Activated effector memory CD4-positive, alpha-beta T cell treated with anti-CD3 and anti-CD28 coated beads, Interleukin-2, amount 50 U/mL, for 16 hours (primary cell): ENCODE data around the gene ANKMY1.

Experiments used
- DNase-seq: peaks from one replicate; pipeline ENCODE4 v3.0.0-alpha.2; 2020

The ANKMY1 gene

DNA sequence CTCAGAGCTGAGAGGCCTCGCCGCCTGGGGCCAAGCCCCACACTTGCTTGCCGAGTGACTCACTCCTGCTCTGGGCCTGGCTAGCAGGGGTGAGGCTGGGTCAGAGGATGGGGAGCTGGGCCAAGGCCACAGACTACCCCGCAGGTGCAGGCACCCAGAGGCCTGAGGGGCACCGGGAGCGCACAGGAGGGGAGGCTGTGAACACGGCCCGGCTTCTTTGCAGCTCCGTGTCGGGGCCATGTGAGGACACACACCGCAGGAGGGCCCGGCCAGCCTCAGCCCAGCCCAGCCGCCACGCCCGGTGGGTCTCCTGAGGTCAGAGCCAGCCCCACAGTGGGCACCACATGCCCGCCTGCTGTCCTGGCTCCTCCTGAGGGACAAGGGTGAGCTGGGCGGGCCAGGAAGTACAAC is 113.9 kb downstream of the ANKMY1 start:
- DNase-seq, result no peak

GRCh38 chr2:240442891-240443715 is 114.7 kb downstream of the ANKMY1 start:
- DNase-seq, result no peak

- DNase-seq, result no peak
These were observed 115.8 kb downstream of the ANKMY1 start for GRCh38 chr2:240441993-240442411.

GRCh38 chr2:240441326-240441992 is 116.3 kb downstream of the ANKMY1 start:
- no peak for DNase-seq

DNA sequence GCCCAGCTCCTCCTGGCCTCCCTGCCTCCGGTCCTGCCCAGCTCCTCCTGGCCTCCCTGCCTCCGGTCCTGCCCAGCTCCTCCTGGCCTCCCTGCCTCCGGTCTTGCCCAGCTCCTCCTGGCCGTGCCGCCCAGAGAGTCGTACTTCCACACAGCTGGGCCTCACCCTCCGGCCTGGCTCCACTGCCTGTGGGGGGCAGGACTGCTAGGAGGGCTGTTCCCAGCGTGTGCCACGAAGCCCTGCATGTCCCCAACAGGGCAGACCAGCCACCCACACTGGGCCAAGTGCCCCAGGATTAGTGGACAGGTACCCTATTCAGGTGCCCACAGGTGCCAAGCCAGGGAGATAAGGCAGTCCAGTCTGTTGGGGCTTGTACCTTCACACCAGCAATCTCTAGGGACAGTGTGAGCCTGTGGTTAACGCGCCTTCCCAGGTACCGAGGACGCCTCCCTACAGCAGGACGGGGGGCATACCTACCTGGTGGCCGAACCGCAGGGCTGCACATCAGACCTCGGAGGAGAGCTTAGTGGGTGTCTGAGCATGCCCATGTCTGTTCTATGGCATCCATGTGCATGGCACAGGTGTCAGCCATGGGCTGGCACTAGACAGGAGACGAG is 117.0 kb downstream of the ANKMY1 start:
- no peak for DNase-seq

DNA sequence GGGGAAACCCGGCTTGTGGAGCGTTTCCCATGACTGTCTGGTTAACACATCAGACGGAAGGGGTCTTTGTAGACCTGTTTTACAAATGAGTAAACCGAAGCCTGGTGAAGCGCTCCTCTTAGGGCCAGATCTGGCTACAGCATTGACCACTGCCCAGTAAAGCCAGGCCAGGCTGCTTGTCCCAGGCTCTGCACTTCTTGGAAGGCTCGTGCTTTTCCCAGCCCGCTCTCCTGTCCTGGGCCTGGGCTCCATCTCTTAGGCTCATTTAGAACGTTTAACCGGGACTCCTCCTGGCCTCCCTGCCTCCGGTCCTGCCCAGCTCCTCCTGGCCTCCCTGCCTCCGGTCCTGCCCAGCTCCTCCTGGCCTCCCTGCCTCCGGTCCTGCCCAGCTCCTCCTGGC is 117.5 kb downstream of the ANKMY1 start:
- no peak for DNase-seq

DNA sequence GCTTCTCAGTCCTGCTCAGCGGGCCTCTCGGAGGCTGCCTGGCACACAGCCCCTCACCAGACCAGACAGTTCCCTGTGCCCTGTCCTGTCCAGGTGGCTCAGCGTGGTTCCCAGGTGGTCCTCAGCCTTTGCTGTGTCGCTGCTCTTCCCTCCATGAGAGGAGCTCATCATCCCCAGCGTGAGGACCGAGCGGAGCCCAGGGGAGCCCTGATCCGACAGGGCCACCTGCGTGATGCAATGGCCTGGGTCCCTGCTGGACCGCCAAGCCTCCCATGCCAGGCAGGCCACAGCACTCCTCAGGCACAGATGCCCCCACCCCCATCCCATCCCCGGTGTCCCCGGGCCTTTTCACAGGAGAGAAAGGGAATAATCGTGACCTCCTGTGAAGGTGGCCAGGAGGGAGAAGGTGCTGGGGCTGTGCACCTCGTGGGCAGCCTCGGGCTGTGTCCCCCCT is 118.1 kb downstream of the ANKMY1 start:
- DNase-seq, result no peak

DNA sequence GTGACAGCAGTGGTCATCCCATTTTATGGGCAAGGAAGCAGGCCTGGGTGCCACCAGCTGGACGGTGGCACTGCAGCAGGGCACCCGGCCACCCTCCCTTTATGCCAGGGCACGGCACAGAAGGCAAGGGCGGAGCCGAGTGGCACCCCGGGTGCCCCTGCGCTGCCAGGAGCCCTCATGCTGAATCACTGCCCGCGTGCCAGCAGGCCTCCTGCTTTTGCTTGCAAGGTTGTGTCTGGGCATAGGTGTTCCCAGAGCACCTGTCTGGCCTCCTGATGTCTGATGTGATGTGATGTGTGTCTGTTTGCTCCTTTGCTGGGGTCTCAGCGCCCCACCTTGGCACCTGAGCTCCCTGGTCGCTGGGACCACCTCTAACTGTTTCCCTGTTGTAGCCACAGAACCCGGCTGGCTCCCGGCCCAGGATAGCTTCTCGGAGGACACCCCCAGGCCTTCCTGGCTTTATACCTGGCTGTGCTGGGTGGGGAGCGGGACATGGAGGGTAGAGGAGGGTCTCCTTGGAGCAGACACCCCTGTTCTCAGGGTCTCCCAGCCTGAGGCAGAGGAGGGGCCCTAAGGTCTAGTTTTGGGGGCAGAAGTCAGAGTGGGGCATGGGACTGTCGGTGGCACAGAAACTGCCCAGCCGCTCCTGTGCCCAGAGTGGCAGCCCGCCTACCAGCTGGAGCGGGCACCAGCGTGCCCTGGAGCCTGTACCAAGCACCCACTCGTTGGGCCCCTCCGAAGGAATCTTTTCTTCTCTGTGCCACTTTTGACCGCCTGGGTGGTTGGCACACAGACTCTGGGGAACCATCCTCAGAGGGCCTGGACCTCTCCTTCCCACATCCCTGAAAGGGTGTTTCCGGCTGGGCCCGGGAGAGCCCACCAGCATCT is 118.7 kb downstream of the ANKMY1 start:
- DNase-seq, result no peak

DNA sequence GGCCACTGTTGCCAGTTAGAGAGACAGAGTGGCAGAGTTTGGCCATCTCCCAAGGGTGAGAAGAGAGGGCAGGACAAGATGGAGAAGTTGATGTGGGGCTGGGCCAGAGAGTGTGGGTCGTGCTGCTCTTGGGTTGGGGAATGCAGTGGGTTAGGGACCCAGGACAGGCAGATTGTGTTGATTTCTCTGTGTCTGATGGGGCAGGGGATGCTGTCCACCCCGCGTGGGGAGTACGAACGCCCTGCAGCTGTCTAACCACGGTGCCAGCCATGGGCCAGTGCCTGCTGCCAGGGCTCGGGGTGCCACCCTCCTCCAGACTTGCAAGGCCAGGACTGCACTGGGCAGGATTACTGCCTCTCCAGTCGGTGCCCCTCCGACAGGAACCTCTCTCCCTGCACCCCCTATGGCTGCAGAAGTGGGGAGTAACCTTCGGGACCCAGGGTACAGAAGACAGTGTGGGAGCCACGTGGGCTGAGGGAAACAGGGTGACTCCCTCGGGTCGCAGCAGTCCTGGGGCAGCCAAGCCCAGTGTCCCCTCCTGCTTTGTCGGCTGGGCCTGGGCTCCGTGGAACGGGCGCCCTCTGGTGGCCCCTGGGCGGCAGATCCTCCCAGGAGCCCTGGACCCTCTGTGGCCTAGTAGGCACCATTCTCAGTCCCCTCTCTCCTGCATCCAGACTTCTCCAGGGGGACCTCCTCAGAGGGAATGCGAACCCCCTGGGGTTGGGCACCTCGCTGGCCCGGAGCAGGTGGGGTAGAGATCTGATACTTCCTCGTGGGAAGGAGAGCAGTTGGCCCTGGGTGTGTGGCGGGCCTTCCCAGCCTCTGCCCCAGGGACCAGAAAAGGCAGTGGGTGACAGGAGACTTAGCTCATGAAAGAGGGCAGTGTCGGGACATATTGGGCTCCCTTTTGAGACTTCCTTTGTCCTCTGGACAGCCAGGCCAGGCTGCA is 119.7 kb downstream of the ANKMY1 start:
- peak; percentile 89 for DNase-seq

GRCh38 chr2:240437551-240437860 is 120.3 kb downstream of the ANKMY1 start:
- DNase-seq, result no peak

- no peak for DNase-seq
These were observed 120.9 kb downstream of the ANKMY1 start for GRCh38 chr2:240436683-240437550.

DNA sequence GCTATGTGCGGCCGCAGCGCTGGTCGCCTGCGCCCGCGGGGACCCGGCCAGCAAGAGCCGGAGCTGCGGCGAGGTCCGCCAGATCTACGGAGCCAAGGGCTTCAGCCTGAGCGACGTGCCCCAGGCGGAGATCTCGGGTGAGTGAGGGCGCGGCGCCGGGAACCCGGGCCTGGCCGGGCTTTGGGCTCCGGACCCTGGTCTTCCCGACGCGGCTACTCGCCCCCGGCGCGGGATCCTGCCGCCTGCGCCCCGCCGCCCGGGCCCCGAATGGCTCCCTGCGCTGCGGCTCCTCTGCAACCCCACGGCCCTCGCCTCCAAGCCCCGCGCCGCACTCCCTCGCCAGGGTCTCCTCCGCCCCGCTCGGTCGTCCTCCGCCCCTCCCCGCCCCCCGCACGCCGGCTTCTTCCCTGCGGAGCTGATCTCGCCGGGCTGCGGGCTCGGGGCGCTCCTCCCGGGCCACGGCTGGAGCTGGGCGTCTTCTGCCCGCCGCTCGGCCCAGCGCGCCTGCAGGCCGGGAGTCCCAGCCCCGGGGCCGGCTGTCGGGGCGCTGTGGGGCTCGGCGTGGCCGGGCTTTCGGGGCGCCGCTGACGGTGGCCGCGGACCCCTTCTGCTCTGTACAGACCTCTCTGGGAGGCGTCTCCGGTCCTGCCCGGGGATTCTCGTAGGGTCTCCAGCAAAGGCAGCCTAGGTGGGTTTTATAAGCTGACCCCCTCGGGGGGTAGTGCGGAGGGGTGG is 121.7 kb downstream of the ANKMY1 start:
- DNase-seq, result no peak

- DNase-seq, result peak; percentile 84
These were observed 122.3 kb downstream of the ANKMY1 start, which contains the start of gene GPC1 for GRCh38 chr2:240435457-240435947. GPC1 (plus strand) TSS chr2:240435663; CDS start chr2:240435919, 256 bp downstream.

GRCh38 chr2:240434728-240435456 is 122.9 kb downstream of the ANKMY1 start:
- peak; percentile 96 for DNase-seq

GRCh38 chr2:240433973-240434727 is 123.6 kb downstream of the ANKMY1 start:
- DNase-seq, result peak; percentile 65

DNA sequence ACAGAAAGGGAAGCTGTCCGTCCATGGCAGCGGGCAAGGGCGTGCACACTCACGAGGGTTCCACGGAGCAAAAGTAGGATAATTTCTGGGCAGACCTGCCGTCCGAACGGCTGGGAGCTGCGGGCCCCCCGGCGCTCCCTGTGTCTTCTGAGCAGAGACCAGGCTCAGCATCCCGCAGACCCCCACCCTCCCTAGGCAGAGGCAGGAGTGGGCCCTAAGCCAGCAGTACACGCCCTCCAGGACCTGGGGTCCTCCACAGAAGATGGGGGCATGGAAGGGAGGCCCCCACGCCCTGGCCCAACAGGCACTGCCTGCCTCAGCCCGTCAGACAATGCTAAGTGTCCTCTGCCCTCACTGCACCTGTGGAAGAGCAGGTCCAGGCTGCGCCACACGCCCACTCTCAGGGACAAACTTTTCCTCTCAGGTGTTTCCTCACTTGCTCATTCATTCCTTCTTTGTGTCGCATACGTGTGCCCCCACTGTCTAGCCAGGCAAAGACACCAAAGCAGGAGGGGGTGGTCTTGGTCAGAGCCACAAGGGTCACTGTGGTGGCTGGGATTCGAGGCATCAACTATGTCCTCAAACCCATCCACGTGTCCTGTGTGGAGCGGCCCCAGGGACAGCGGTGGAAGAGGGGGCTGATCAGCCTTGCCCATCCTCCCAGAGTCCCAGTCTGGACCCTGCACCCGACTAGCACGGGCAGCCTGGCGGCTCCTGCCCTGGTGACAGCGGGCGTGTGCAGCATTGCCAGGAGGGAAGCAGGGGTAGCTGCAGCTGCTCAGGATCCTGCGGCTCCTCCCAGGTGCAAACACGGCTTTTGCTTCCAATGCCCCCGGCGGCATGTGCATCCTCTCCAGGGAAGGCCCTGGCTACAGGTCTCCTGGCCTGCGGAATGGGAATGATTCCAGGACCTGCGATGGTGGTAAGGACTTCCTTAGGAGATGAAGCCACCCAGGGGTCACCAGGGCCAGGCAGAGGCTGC is 124.7 kb downstream of the ANKMY1 start:
- peak; percentile 62 for DNase-seq

DNA sequence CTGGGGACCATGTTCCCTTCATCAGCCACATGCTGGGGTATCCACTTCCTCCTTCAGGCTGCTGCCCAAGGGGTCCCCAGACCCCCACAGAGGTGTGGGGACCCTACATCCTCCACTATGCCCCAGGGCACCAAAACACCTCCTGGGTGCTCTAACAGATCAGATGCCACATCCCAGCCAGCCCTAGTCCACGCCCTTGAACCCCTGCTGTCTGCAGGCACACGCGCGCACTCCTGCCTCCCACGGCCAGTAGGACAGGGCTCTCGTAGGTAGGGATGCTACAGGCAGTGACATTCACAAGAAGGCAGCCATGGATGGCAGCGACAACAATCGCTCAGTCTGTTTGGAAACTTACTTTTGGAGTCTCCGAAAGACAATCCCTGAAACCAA is 125.4 kb downstream of the ANKMY1 start:
- peak; percentile 57 for DNase-seq
